Left forelimb (tissue), 1 donor: Measurements from ENCODE around the gene MARCHF3.
"Not testable (repeated sequence)": the region's sequence is repeated elsewhere in the genome, so short reads cannot be mapped to it uniquely, and the experiment has no call there.

Experiments used
- DNase-seq: peaks from one replicate; pipeline ENCODE4 v3.0.0-alpha.2; 2018; ENCODE audit warnings: low spot score

The MARCHF3 gene

GRCh38 chr5:126847456-126847820 is 182.9 kb downstream of the MARCHF3 start:
- no peak for DNase-seq

- no peak for DNase-seq
These were observed 183.5 kb downstream of the MARCHF3 start for GRCh38 chr5:126846744-126847455.

- no peak for DNase-seq
These were observed 184.0 kb downstream of the MARCHF3 start for GRCh38 chr5:126846344-126846743.

GRCh38 chr5:126845470-126846070 is 184.8 kb downstream of the MARCHF3 start:
- not testable (repeated sequence) for DNase-seq

- not testable (repeated sequence) for DNase-seq
These were observed 187.0 kb downstream of the MARCHF3 start for GRCh38 chr5:126843375-126843774.

GRCh38 chr5:126839407-126839806 is 191.0 kb downstream of the MARCHF3 start:
- not testable (repeated sequence) for DNase-seq

GRCh38 chr5:126837906-126838539 is 192.3 kb downstream of the MARCHF3 start:
- DNase-seq, result no peak

GRCh38 chr5:126837242-126837641 is 193.1 kb downstream of the MARCHF3 start:
- no peak for DNase-seq

- no peak for DNase-seq
These were observed 193.6 kb downstream of the MARCHF3 start for GRCh38 chr5:126836778-126837177.

GRCh38 chr5:126831156-126831555 is 199.2 kb downstream of the MARCHF3 start:
- DNase-seq, result no peak

- DNase-seq, result no peak
These were observed 200.3 kb downstream of the MARCHF3 start for GRCh38 chr5:126830061-126830460.

GRCh38 chr5:126829098-126829497 is 201.3 kb downstream of the MARCHF3 start:
- no peak for DNase-seq

GRCh38 chr5:126826619-126827215 is 203.6 kb downstream of the MARCHF3 start:
- DNase-seq, result no peak

GRCh38 chr5:126819253-126819652 is 211.1 kb downstream of the MARCHF3 start:
- no peak for DNase-seq

GRCh38 chr5:126818736-126819135 is 211.6 kb downstream of the MARCHF3 start:
- no peak for DNase-seq
